Mucosa of descending colon (tissue), 3 donors: ENCODE measurements around the gene LCAT. TPM values are rescaled to one million over a fixed set of nuclear protein-coding genes. Genes with fewer than 3 reads are reported as not detected.

Source experiments
- ATAC-seq: fragments of 200-7000 bp; cut with Tn5 transposase; one replicate; pipeline ENCODE4 v1.9.1; 2020; ENCODE audit warnings: mild to moderate bottlenecking, moderate library complexity
- DNase-seq, 3 donors: peaks; one replicate each; pipeline ENCODE4 v3.0.0-alpha.2; 2020
- H3K36me3 ChIP-seq: fragments of 200-600 bp; one replicate; pipeline ENCODE4 v1.8.0; 2021; ENCODE audit warnings: low read depth, mild to moderate bottlenecking
- H3K4me1 ChIP-seq: fragments of 200-600 bp; one replicate; pipeline ENCODE4 v1.8.0; 2021; ENCODE audit warnings: low read depth, mild to moderate bottlenecking
- H3K4me3 ChIP-seq: fragments of 200-600 bp; one replicate; pipeline ENCODE4 v1.8.0; 2021; ENCODE audit warnings: mild to moderate bottlenecking
- H3K9me3 ChIP-seq: fragments of 200-600 bp; one replicate; pipeline ENCODE4 v1.8.0; 2021; ENCODE audit warnings: mild to moderate bottlenecking
- intact Hi-C, 2 donors: fragments of 100-400 bp; cut with DNase I in 1 of 2; cut with micrococcal nuclease in 1 of 2; formaldehyde crosslinking; loops; one replicate each; pipeline versions ENCODE4 v1.11.0 to v1.11.1; 2022; cut with DNase I, micrococcal nuclease
- total RNA-seq, 3 donors: library from RNA; stranded (reverse); fragmentation: NEBNext Ultra II Directional in 2 of 3; extraction: Animal tissue kit (Norgen Biotek cat#: 25700) in 2 of 3; gene quantifications; one replicate each; pipeline versions ENCODE4 v1.2.1 to v1.2.4, GENCODE V29; 2021 to 2023
- TF ChIP-seq, protein P1 (sequence below): fragments of 200-600 bp; IDR thresholded peaks from one replicate; pipeline ENCODE4 v1.8.0; 2022; ENCODE audit warnings: antibody characterized with exemption, mild to moderate bottlenecking
- donor health status: DM: no; HTN: no; CAD: no; lungs with moderate emphysema.
- donor health status: DM: no; HTN: no; CAD: no.
- donor health status: DM: no; HTN: yes; CAD: no.

LCAT gene
- total RNA-seq, 3 donors from 2014 or later = 2.2 to 20.3 (median 9.4) TPM

DNA sequence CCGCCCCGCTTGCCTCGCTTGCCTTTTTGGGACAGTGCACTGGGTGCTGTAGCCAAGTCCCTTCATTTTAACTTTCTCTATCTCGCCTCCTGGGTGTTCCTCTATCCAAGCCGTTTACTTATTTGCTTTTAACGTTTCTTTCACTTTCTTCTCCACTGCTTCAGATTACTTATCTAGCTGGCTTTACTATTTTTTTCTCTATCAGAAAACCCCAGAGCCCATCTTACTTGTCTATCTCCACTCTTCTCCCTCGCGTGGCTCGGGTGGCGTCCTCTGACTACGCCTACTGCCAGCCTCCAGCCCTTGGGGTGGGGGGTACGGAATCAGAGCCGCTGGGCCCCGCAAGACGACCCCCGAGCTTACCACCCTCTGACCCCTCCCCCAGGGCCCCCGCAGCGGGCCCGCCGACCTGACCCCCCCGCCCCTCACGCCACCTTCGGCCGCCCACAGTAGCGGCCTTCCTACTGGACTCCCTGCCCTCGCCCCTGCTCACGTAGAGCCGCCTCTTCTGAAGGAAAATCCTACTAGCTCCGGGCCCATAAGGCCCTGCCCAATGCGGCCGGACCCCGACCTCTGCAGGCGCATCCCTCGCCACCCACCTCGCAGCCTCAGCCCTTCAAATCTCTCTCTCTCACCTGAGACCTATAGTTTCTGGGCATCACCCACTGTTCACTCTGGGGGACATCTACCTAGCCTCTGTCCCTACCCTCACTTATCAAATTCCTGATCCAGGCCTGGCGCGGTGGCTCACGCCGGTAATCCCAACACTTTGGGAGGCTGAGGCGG lies 25.5 kb upstream of the LCAT start:
- Histone ChIP-seq H3K4me3 (no peak overlapping the region), H3K36me3 (no peaks in the 10 kb centered on the region), H3K9me3 (no peaks in the 10 kb centered on the region), H3K4me1 (peaks cover 13% of the 10 kb centered on the region)
- intact Hi-C loops = no loop called here
- ATAC-seq (peak; percentile 32), DNase-seq (no peak)
- TF ChIP-seq, protein P1, sequence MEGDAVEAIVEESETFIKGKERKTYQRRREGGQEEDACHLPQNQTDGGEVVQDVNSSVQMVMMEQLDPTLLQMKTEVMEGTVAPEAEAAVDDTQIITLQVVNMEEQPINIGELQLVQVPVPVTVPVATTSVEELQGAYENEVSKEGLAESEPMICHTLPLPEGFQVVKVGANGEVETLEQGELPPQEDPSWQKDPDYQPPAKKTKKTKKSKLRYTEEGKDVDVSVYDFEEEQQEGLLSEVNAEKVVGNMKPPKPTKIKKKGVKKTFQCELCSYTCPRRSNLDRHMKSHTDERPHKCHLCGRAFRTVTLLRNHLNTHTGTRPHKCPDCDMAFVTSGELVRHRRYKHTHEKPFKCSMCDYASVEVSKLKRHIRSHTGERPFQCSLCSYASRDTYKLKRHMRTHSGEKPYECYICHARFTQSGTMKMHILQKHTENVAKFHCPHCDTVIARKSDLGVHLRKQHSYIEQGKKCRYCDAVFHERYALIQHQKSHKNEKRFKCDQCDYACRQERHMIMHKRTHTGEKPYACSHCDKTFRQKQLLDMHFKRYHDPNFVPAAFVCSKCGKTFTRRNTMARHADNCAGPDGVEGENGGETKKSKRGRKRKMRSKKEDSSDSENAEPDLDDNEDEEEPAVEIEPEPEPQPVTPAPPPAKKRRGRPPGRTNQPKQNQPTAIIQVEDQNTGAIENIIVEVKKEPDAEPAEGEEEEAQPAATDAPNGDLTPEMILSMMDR = no peak

DNA sequence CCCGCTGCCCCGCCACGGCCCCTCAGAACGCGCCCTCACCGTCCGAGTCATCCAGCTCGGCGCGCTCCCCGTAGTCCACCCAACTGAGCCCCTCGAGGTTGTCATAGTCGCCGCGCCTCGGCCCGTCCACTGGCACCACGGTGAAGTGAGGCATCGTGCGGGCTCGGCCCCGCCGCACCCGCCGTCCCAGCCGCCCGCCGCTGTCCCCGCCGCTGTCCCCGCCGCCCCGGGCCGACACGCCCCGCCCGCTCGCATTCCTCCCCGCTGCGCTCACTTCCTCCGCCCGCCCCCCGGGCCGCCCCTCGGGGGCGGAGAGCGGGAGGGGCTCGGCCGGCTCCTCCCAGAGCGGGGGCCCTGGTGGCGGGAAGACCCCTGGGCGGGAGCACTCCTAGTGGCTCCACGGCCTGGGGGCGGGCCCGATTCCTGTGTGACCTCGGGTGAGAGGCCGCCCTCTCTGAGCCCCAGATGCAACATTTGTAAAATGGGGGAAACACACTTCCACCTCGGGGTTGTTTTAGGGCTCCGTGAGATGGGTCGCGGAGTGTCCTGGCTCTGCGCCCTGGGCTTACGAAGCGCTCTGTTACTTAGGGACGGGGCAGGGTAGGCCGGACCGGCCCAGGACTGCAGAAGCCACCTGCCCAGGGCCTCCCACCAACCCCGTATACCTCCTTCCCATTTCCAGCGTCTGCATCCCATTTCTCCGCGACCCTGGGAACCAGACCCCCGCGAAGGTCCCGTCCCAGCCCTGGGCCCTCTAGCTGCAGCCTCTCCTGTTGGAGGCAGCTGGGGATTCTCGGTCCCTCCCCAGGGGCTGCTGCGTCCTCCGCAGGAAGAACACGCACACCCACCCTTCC lies 24.7 kb upstream of the LCAT start, which contains the start of gene SLC12A4:
TSS of gene SLC12A4 (minus strand) at position 238 of the 854 bp plus-strand sequence. CDS start at position 154, 84 bp downstream.
- no peaks in the 10 kb centered on the region for H3K36me3 ChIP-seq
- intact Hi-C loops = no loop called here
- TF ChIP-seq, protein P1 = no peak
- peak; percentile 71 to 89 (median 86) for DNase-seq
- ATAC-seq = peak; percentile 93
- peaks cover 13% of the 10 kb centered on the region for H3K4me1 ChIP-seq
- no peaks in the 10 kb centered on the region for H3K9me3 ChIP-seq
- H3K4me3 ChIP-seq = peak within 1 kb of the TSS; percentile 59

DNA sequence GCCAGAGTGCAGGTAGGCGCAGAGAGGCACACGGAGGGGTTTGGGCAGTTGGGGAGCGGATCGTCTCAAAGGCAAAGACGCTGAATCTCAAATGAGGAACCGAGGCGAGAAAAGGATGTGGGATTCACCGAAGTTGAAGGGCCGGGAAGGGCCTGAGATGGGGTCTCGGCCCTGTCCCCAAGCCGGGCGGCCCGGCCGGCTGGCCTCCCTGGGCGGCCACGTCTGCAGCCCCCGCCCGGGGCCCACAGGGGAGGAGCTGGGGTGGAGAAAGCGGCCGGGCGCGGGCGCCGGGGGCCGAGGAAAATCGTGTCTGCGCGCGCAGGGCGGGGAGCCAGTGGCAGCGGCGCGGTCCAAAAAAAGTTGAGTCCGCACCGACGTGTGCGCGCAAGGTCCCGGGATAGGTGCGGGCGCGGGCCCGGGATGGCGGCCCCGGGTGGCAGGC lies 24.1 kb upstream of the LCAT start:
- peak in 2 of 3 donors; percentile 34 to 59 for DNase-seq
- peak overlapping the region; percentile 59 for H3K4me3 ChIP-seq
- no peaks in the 10 kb centered on the region for H3K9me3 ChIP-seq
- intact Hi-C loops = no loop called here
- peaks cover 13% of the 10 kb centered on the region for H3K4me1 ChIP-seq
- TF ChIP-seq, protein P1 = no peak
- no peaks in the 10 kb centered on the region for H3K36me3 ChIP-seq
- ATAC-seq = peak; percentile 37

DNA sequence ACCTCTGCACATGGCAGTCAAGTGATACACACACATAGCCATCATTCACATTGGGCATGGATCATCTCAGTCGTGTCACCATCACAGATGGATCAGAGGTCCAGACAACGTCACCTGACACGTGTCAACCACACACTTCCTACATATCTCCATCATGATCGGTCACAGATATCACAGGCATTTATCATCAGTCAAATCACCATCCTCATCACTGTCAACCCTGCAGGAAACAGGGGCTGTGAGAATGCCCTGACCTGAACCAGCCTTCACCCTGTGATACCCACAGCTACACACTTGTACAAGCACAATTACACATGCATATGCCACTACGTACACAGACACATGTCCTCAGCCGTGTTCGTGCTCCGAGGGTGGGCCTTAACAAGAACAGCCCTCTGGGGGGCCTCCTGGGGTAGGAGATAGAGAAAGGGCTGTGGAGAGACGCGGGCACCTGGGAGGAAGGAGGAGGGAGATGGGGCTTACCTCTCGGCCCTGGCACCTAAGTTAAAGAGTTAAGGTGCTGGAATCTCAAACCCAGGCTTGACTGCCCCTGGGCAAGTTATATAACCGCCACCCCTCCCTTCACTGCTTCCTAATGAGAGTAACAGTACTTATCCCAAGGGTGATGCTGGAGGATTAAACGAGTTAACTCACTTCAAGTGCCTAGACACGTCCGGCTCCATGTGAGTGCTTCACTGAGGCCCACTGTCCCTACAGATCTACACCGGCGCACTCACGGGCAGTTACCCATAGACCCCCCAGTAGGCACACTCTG lies 23.4 kb upstream of the LCAT start:
- Histone ChIP-seq H3K4me3 (no peak overlapping the region), H3K9me3 (no peaks in the 10 kb centered on the region), H3K36me3 (no peaks in the 10 kb centered on the region), H3K4me1 (peaks cover 13% of the 10 kb centered on the region)
- no peak for ATAC-seq
- intact Hi-C loops = no loop called here
- no peak for DNase-seq
- TF ChIP-seq, protein P1 = no peak

DNA sequence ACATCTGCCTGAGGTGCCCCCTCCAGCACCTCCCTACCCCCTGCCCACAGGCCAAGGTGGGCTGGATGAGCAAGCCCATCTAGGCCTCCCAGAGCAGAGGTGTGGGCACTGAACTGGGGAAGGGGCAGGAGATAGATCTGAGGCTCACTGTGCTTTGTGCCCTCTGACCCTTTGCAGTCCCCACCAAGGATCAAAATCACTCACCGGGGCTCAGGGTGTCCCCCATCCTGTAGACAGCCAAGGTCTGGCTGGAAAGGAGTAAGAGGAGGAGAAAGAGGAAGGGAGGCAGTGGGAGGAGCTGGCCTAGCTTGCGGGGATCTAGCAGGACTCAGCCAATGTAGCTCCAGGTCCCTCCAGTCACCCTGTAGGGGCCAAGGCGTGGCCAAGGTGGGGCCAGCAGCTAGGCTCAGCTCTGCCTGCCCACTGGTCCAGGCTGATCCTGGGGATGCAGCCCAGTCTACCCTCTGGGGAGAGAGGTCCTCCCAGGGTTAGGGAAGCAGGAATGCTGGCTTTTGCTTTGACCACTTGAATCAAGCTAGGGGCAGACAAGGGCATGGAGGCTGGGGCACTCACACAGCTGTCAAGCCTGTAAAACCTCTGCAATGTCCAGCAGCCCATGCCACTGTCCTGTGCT lies 22.7 kb upstream of the LCAT start:
- TF ChIP-seq, protein P1 = no peak
- intact Hi-C loops = no loop called here
- Histone ChIP-seq H3K4me1 (peaks cover 18% of the 10 kb centered on the region), H3K36me3 (no peaks in the 10 kb centered on the region), H3K9me3 (no peaks in the 10 kb centered on the region), H3K4me3 (no peak overlapping the region)
- no peak for DNase-seq
- ATAC-seq = peak; percentile 2
